GM12878 (cell line): ENCODE measurements around the gene LRRC15. TPM values are rescaled to one million over a fixed set of nuclear protein-coding genes. Genes with fewer than 3 reads are reported as not detected.

ENCODE experiments used
- ATAC-seq: fragments of 200-7000 bp; cut with Tn5 transposase; 3 replicates; pipeline ENCODE4 v1.9.1; 2020; ENCODE audit warnings: mild to moderate bottlenecking, moderate library complexity
- BruUV-seq: library from RNA; stranded (reverse); fragments of 400-500 nt; replicated peaks from 2 replicates; lab custom pipeline; 2021; lab: Mats Ljungman, UMichigan
- CTCF ChIA-PET: fragments of 300-600 bp; sonication (Branson Sonifier 250); formaldehyde crosslinking; extraction: SDS; loops from one replicate; lab custom pipeline; 2021; ENCODE audit warnings: inconsistent platforms; lab: Yijun Ruan, JAX
- POLR2A ChIA-PET: fragments of 350-600 bp; formaldehyde crosslinking; extraction: SDS; loops from one replicate; lab custom pipeline; 2021; ENCODE audit warnings: inconsistent platforms; lab: Charles Lee
- RAD21 ChIA-PET: fragments of 300-600 bp; sonication (Branson Sonifier 250); formaldehyde crosslinking; loops from one replicate; lab custom pipeline; 2023; ENCODE audit warnings: antibody characterized with exemption; ENCODE audit not compliant: unreplicated experiment; lab: Charles Lee
- SMC1A ChIA-PET: fragments of 300-600 bp; sonication (Branson Sonifier 250); formaldehyde crosslinking; loops from one replicate; lab custom pipeline; 2023; ENCODE audit not compliant: unreplicated experiment, uncharacterized antibody; lab: Charles Lee
- DNase-seq: peaks from one replicate; pipeline ENCODE4 v3.0.0-alpha.2; 2011; ENCODE audit warnings: low read depth, low spot score
- FAIRE-seq: peaks from 3 replicates; lab custom pipeline; 2011; peaks lifted over from hg19 to GRCh38; lab: Jason Lieb, UNC
- H2AFZ ChIP-seq: 2 replicates; pipeline ENCODE4 v1.6.0; 2011; ENCODE audit warnings: low read depth, low read length, control low read depth; ENCODE audit not compliant: control insufficient read depth
- H3K27ac ChIP-seq: 2 replicates; pipeline ENCODE4 v1.5.1; 2011; ENCODE audit warnings: control low read depth; ENCODE audit not compliant: control insufficient read depth, insufficient read depth
- H3K27me3 ChIP-seq, 2 experiments: replicated peaks in 1 of 2; 2 replicates each; pipeline versions ENCODE4 v1.6.0 to v1.6.1; 2011; ENCODE audit warnings: low read length in 1 of 2; ENCODE audit not compliant: control insufficient read depth in 2 of 2, insufficient read depth in 2 of 2
- H3K36me3 ChIP-seq, 2 experiments: 2 replicates each; pipeline ENCODE4 v1.5.1; 2011; ENCODE audit warnings: low read length in 1 of 2; ENCODE audit not compliant: control insufficient read depth in 2 of 2, insufficient read depth in 2 of 2
- H3K4me1 ChIP-seq: 2 replicates; pipeline ENCODE4 v1.6.1; 2011; ENCODE audit warnings: mild to moderate bottlenecking, low read length, moderate library complexity, mixed read lengths; ENCODE audit not compliant: control insufficient read depth, insufficient read depth
- H3K4me2 ChIP-seq: 2 replicates; pipeline ENCODE4 v1.6.0; 2011; ENCODE audit warnings: control low read depth; ENCODE audit not compliant: control insufficient read depth, insufficient read depth
- H3K4me3 ChIP-seq: fragments of 200-600 bp; sonication (generic); 2 replicates; pipeline ENCODE4 v1.5.1; 2016
- H3K79me2 ChIP-seq: 2 replicates; pipeline ENCODE4 v1.6.0; 2011; ENCODE audit warnings: low read length; ENCODE audit not compliant: control insufficient read depth, insufficient read depth
- H3K9ac ChIP-seq: 2 replicates; pipeline ENCODE4 v1.8.0; 2011; ENCODE audit warnings: low read length, control low read depth, mixed read lengths; ENCODE audit not compliant: control insufficient read depth, insufficient read depth
- H3K9me3 ChIP-seq: replicated peaks from 3 replicates; pipeline ENCODE4 v1.5.1; 2011; ENCODE audit warnings: mild to moderate bottlenecking, low read length; ENCODE audit not compliant: control insufficient read depth, insufficient read depth
- H4K20me1 ChIP-seq: 2 replicates; pipeline ENCODE4 v1.6.0; 2011; ENCODE audit not compliant: control insufficient read depth, insufficient read depth
- BACH1 ChIP-seq: fragments of 450-650 bp; IDR thresholded peaks from 2 replicates; pipeline ENCODE4 v1.6.1; 2017; ENCODE audit warnings: mild to moderate bottlenecking, borderline replicate concordance
- KAT2A ChIP-seq: conservative IDR thresholded peaks from 2 replicates; pipeline ENCODE4 v1.6.1; 2011; ENCODE audit warnings: low read depth, low read length; ENCODE audit not compliant: control insufficient read depth
- MEF2A ChIP-seq: IDR thresholded peaks from 2 replicates; pipeline ENCODE4 v1.6.1; 2011; ENCODE audit warnings: low read depth, mild to moderate bottlenecking, low read length, moderate library complexity; ENCODE audit not compliant: insufficient read depth
- MTA2 ChIP-seq: fragments of 450-650 bp; IDR thresholded peaks from 2 replicates; pipeline ENCODE4 v1.6.1; 2016; ENCODE audit warnings: low read depth, mild to moderate bottlenecking, moderate library complexity
- PAX8 ChIP-seq: fragments of 450-650 bp; IDR thresholded peaks from 2 replicates; pipeline ENCODE4 v1.6.1; 2017; ENCODE audit warnings: mild to moderate bottlenecking, moderate library complexity
- PML ChIP-seq: IDR thresholded peaks from 2 replicates; pipeline ENCODE4 v1.6.1; 2012; ENCODE audit warnings: low read length, inconsistent platforms
- POLR2A ChIP-seq: IDR thresholded peaks from 2 replicates; pipeline ENCODE4 v1.6.1; 2011; ENCODE audit warnings: low read depth, mild to moderate bottlenecking, low read length
- POLR2AphosphoS5 ChIP-seq: IDR thresholded peaks from 2 replicates; pipeline ENCODE4 v1.6.1; 2011; ENCODE audit warnings: mild to moderate bottlenecking, low read length, inconsistent platforms
- POU2F2 ChIP-seq: IDR thresholded peaks from 3 replicates; pipeline ENCODE4 v1.6.1; 2011; ENCODE audit warnings: low read depth, mild to moderate bottlenecking, low read length, borderline replicate concordance
- STAT1 ChIP-seq: fragments of 450-650 bp; conservative IDR thresholded peaks from 2 replicates; pipeline ENCODE4 v1.6.1; 2014; ENCODE audit warnings: antibody characterized with exemption, mild to moderate bottlenecking
- YY1 ChIP-seq: IDR thresholded peaks from 2 replicates; pipeline ENCODE4 v1.6.1; 2011; ENCODE audit warnings: low read depth, mild to moderate bottlenecking, low read length
- WGBS: methylation state at CpG from one replicate; pipeline ENCODE4 v1.1.6; 2016; ENCODE audit warnings: low lambda C conversion rate; ENCODE audit not compliant: insufficient replicate concordance, insufficient coverage; ENCODE audit errors: missing lambda C conversion rate; 5-methylcytosine and 5-hydroxymethylcytosine counted together
- in situ Hi-C: fragments of 300-500 bp; cut with MboI; formaldehyde crosslinking; loops from 9 replicates; pipeline ENCODE4 v1.14.3; 2018; ENCODE audit warnings: mixed read lengths
- intact Hi-C: fragments of 100-400 bp; cut with micrococcal nuclease; formaldehyde crosslinking; loops from one replicate; pipeline ENCODE4 v1.14.2; 2022; ENCODE audit not compliant: unreplicated experiment
- polyA plus RNA-seq, 11 experiments: library from polyadenylated mRNA; depleted of rRNA in 4 of 11; unstranded in 6 of 11; stranded (reverse) in 5 of 11; fragments of >200 nt; fragmentation: Nextera tagmentation in 4 of 11; fragmentation: Illumina TruSeq in 1 of 11; extraction: Ambion mirVana in 4 of 11; extraction: Trizol in 1 of 11; gene quantifications; 1 replicate in 1 of 11; 2 replicates in 10 of 11; pipeline versions ENCODE4 v1.2.1 to v1.2.3, GENCODE V29; 2011 to 2016; ENCODE audit warnings: inconsistent platforms in 2 of 11, missing spikeins in 2 of 11, low read depth in 1 of 11
- total RNA-seq, 4 experiments: library from RNA; depleted of rRNA in 3 of 4; stranded (reverse); fragments of >200 nt in 3 of 4; fragmentation: Illumina TruSeq in 1 of 4; extraction: Trizol in 1 of 4; gene quantifications; 2 replicates each; pipeline versions ENCODE4 v1.2.1 to v1.2.3, GENCODE V29; 2013 to 2021
- TF ChIP-seq, protein P1 (sequence below): fragments of 450-650 bp; IDR thresholded peaks from 2 replicates; pipeline ENCODE4 v1.6.1; 2017; ENCODE audit warnings: mild to moderate bottlenecking
- TF ChIP-seq, protein P2 (sequence below): IDR thresholded peaks from 2 replicates; pipeline ENCODE4 v1.6.1; 2011; ENCODE audit warnings: borderline replicate concordance, low read depth, mild to moderate bottlenecking, moderate library complexity, mixed read lengths, low read length; ENCODE audit not compliant: insufficient read depth; ENCODE audit errors: extremely low read length
- TF ChIP-seq, protein P3 (sequence below): IDR thresholded peaks from 2 replicates; pipeline ENCODE4 v1.6.1; 2012; ENCODE audit warnings: low read length, inconsistent platforms
- TF ChIP-seq, protein P4 (sequence below): fragments of 150-350 bp; IDR thresholded peaks from 2 replicates; pipeline ENCODE4 v1.6.1; 2016; ENCODE audit warnings: low read depth, low read length

The LRRC15 gene
- total and polyA plus RNA-seq, 10 of the 15 experiments (the other 5 are each of a cell fraction or from before 2014, with no cell fraction given): not detected

DNA sequence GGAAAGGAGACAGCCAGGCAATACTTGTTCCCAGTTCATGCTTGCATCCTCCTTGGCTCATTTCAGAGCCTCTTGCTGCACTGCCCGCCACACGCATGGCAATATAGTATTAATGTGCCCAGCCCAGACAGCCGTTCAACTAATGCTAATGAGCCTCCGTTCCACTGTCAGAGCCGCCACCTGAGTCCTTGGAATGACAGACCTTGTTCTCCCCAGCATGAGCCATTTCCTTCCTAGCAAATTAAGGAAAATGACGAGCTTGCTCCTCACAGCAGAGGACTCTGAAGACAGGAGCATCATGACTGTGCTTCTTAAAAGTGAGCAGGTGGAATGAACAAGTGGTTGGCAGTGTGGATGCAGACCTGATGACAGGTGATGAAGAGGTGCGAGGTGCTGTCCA is 10.8 kb upstream of the LRRC15 start (continued):
- TF ChIP-seq, protein P1, sequence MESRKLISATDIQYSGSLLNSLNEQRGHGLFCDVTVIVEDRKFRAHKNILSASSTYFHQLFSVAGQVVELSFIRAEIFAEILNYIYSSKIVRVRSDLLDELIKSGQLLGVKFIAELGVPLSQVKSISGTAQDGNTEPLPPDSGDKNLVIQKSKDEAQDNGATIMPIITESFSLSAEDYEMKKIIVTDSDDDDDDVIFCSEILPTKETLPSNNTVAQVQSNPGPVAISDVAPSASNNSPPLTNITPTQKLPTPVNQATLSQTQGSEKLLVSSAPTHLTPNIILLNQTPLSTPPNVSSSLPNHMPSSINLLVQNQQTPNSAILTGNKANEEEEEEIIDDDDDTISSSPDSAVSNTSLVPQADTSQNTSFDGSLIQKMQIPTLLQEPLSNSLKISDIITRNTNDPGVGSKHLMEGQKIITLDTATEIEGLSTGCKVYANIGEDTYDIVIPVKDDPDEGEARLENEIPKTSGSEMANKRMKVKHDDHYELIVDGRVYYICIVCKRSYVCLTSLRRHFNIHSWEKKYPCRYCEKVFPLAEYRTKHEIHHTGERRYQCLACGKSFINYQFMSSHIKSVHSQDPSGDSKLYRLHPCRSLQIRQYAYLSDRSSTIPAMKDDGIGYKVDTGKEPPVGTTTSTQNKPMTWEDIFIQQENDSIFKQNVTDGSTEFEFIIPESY: no peak
- TF ChIP-seq, protein P2, sequence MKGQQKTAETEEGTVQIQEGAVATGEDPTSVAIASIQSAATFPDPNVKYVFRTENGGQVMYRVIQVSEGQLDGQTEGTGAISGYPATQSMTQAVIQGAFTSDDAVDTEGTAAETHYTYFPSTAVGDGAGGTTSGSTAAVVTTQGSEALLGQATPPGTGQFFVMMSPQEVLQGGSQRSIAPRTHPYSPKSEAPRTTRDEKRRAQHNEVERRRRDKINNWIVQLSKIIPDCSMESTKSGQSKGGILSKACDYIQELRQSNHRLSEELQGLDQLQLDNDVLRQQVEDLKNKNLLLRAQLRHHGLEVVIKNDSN: no peak

DNA sequence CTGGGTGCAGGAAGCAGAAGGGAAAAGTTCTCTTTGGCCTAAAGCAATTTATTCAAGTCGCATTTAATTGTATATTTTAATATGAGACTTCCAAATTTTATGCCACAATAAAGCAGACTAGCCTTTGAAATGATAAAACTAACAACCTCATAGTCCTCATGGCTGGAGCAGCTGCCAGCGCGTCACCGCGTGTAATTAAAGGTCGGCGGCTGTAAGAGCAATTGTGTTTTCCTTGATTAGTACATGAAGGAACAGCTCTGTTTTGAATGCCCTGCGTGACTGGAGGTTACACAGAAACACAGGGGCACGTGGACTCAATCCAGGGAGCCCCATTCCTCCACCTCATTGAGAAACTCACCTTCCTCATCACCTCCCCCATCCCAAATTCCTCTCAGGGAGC is 10.1 kb upstream of the LRRC15 start:
- in situ Hi-C loops: no loop called here
- CTCF ChIA-PET: no interaction called here
- 68% methylated on average over 9 of the region's 9 CpGs for WGBS
- RAD21 ChIA-PET: no interaction called here
- Histone ChIP-seq H3K27me3 (no peaks in the 10 kb centered on the region; a peak in 2 of 4 replicates), H3K4me2 (no peak overlapping the region), H4K20me1 (no peaks in the 10 kb centered on the region), H3K79me2 (no peaks in the 10 kb centered on the region), H3K27ac (no peak overlapping the region), H2AFZ (no peak overlapping the region), H3K4me3 (no peak overlapping the region), H3K9ac (no peak overlapping the region), H3K9me3 (no peaks in the 10 kb centered on the region), H3K36me3 (no peaks in the 10 kb centered on the region), H3K4me1 (no peaks in the 10 kb centered on the region)
- intact Hi-C loops: no loop called here
- no peak for FAIRE-seq
- no peak for DNase-seq
- no peak for ATAC-seq
- POLR2A ChIA-PET: no interaction called here
- no TSS peak for BruUV-seq
- SMC1A ChIA-PET: interaction anchor here (0.5 kb wide), 1 partner anchor 71 kb away, joined by 3 read pairs; no protein-coding TSS in a partner anchor
- TF ChIP-seq KAT2A (no peak), MTA2 (no peak), POLR2A (no peak), YY1 (no peak), MEF2A (no peak), POLR2AphosphoS5 (no peak), PML (no peak), STAT1 (no peak), POU2F2 (no peak), PAX8 (no peak), BACH1 (no peak)
- TF ChIP-seq, protein P1: no peak
- TF ChIP-seq, protein P3, sequence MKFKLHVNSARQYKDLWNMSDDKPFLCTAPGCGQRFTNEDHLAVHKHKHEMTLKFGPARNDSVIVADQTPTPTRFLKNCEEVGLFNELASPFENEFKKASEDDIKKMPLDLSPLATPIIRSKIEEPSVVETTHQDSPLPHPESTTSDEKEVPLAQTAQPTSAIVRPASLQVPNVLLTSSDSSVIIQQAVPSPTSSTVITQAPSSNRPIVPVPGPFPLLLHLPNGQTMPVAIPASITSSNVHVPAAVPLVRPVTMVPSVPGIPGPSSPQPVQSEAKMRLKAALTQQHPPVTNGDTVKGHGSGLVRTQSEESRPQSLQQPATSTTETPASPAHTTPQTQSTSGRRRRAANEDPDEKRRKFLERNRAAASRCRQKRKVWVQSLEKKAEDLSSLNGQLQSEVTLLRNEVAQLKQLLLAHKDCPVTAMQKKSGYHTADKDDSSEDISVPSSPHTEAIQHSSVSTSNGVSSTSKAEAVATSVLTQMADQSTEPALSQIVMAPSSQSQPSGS: no peak
- TF ChIP-seq, protein P4, sequence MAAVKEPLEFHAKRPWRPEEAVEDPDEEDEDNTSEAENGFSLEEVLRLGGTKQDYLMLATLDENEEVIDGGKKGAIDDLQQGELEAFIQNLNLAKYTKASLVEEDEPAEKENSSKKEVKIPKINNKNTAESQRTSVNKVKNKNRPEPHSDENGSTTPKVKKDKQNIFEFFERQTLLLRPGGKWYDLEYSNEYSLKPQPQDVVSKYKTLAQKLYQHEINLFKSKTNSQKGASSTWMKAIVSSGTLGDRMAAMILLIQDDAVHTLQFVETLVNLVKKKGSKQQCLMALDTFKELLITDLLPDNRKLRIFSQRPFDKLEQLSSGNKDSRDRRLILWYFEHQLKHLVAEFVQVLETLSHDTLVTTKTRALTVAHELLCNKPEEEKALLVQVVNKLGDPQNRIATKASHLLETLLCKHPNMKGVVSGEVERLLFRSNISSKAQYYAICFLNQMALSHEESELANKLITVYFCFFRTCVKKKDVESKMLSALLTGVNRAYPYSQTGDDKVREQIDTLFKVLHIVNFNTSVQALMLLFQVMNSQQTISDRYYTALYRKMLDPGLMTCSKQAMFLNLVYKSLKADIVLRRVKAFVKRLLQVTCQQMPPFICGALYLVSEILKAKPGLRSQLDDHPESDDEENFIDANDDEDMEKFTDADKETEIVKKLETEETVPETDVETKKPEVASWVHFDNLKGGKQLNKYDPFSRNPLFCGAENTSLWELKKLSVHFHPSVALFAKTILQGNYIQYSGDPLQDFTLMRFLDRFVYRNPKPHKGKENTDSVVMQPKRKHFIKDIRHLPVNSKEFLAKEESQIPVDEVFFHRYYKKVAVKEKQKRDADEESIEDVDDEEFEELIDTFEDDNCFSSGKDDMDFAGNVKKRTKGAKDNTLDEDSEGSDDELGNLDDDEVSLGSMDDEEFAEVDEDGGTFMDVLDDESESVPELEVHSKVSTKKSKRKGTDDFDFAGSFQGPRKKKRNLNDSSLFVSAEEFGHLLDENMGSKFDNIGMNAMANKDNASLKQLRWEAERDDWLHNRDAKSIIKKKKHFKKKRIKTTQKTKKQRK: no peak
